ENCODE data around the gene CERS6. TPM values are rescaled to one million over a fixed set of nuclear protein-coding genes. Genes with fewer than 3 reads are reported as not detected.
"Not testable (repeated sequence)": the region's sequence is repeated elsewhere in the genome, so short reads cannot be mapped to it uniquely, and the experiment has no call there.

The CERS6 gene
- total RNA-seq, 1 donor from 2014 or later: 10.9 TPM

DNA sequence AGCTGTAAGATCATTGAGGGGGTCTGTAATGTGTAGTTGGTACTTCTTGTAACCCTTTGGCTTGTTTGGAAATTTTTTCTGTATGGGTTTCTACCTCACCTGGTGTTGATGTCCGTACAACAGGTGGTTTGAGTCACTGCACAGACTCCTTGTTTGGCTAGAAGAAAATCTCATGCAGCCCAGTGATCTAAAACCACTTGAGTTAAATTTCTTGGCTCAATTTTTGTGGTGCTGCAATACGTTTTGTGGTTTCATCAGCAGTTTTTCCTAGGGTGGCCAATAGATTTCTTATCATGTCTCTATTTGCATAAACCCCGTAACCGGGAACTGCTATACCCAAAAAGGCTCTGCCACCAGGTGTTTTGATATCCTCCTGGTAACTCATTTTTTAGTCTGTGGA is 43.4 kb downstream of the CERS6 start:
- H3K27me3 ChIP-seq: no peaks in the 10 kb centered on the region
- H3K4me3 ChIP-seq: no peak overlapping the region
- no peak for DNase-seq (ENCODE audit: low spot score in 2 of 2)
- H3K36me3 ChIP-seq: no peaks in the 10 kb centered on the region
- no peak overlapping the region for H3K27ac ChIP-seq
- intact Hi-C loops (cut with DNase I): no loop called here
- TF ChIP-seq, protein P1, sequence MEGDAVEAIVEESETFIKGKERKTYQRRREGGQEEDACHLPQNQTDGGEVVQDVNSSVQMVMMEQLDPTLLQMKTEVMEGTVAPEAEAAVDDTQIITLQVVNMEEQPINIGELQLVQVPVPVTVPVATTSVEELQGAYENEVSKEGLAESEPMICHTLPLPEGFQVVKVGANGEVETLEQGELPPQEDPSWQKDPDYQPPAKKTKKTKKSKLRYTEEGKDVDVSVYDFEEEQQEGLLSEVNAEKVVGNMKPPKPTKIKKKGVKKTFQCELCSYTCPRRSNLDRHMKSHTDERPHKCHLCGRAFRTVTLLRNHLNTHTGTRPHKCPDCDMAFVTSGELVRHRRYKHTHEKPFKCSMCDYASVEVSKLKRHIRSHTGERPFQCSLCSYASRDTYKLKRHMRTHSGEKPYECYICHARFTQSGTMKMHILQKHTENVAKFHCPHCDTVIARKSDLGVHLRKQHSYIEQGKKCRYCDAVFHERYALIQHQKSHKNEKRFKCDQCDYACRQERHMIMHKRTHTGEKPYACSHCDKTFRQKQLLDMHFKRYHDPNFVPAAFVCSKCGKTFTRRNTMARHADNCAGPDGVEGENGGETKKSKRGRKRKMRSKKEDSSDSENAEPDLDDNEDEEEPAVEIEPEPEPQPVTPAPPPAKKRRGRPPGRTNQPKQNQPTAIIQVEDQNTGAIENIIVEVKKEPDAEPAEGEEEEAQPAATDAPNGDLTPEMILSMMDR (IDR thresholded peaks at IDR 0.05): no peak
- H3K9me3 ChIP-seq: no peaks in the 10 kb centered on the region
- no peaks in the 10 kb centered on the region for H3K4me1 ChIP-seq

DNA sequence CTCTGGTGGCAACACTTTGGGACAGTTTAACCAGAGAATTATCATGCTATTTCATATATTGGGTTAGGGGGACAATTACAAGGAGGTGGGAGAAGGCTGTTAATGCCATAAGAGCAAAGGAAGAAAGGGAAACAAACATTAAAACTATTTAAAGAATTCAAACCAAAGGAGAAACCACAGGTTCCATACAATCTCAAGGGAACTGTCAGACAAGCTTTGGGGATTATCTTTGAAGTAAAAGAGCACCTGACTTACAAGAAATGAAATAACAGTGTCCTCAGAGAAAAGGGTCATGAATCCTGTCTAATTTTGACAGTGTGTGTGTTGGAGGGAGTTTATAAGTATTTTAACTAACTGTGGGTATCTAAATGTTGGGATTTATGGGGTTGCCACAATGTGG is 44.4 kb downstream of the CERS6 start:
- no peak overlapping the region for H3K4me3 ChIP-seq
- H3K36me3 ChIP-seq: no peaks in the 10 kb centered on the region
- DNase-seq (ENCODE audit: low spot score in 2 of 2): no peak
- H3K27ac ChIP-seq: no peak overlapping the region
- H3K4me1 ChIP-seq: no peaks in the 10 kb centered on the region
- intact Hi-C loops (cut with DNase I): no loop called here
- H3K9me3 ChIP-seq: no peaks in the 10 kb centered on the region
- no peaks in the 10 kb centered on the region for H3K27me3 ChIP-seq
- TF ChIP-seq, protein P1 (IDR thresholded peaks at IDR 0.05): no peak

DNA sequence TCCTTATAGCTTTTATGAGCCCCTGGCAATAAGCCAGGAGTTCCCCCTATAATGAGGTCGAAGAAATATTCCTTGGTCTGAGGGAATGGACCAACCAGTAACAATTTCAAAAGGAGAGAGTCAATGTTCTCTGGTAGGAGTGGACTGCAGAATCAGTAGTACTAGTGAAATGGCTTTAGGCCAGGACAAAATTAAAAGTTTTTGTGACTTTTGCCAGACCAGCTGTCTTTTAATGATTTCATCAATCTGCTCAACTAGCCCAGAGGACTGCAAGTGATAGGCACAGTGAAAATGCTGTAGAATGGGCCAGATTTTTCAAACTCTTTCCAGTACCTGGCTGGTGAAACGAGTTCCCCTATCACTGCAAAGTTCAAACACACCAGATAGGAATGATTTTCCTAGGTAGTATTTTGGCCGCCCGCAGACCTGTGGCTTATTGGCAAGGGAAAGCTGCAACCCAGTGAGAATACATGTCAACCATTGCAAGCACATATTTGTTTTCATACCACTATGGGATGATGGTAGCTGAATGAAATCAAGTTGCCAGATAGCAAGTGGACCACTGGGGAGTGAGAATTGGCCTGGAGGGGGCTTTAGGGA is 45.5 kb downstream of the CERS6 start:
- Histone ChIP-seq H3K4me3 (no peak overlapping the region), H3K4me1 (no peaks in the 10 kb centered on the region), H3K9me3 (no peaks in the 10 kb centered on the region), H3K36me3 (no peaks in the 10 kb centered on the region), H3K27me3 (no peaks in the 10 kb centered on the region), H3K27ac (no peak overlapping the region)
- intact Hi-C loops (cut with DNase I): no loop called here
- TF ChIP-seq, protein P1 (IDR thresholded peaks at IDR 0.05): no peak
- no peak for DNase-seq (ENCODE audit: low spot score in 2 of 2)

DNA sequence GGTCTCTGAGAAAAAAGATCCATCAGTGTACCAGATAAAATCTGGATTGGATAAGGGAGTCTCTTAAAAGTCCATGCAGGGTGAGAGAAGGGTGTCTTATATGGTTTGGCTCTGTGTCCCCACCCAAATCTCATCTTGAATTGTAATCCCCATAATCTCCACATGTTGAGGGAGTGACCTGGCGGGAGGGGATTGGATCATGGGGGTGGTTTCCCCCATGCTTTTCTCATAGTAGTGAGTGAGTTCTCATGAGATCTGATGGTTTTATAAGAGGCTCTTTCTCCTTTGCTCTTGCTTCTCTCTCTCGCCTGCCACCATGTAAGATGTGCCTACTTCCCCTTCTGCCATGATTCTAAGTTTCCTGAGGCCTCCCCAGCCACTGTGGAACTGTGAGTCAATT is 46.8 kb downstream of the CERS6 start:
- H3K36me3 ChIP-seq; intact Hi-C loops (cut with DNase I); DNase-seq (ENCODE audit: low spot score in 2 of 2); H3K4me3 ChIP-seq; H3K27me3 ChIP-seq; H3K4me1 ChIP-seq; H3K27ac ChIP-seq; H3K9me3 ChIP-seq: not testable (repeated sequence)

DNA sequence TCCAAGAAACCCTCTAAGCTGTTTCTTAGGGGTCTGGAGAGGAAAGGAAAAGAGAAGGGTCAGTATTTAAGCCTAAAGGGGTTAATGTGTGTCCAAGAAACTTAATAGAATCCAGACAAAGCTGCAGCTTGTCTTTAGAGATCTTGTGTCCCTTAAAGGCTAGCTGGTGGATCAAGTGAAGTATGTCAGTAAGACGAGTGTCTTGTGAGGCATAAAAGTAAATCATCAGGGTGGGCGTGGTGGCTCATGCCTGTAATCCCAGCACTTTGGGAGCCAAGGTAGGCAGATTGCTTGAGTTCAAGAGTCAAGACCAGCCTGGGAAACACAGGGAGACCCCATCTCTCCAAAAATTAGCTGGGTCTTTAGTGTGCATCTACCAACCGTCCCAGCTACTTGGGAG is 47.8 kb downstream of the CERS6 start:
- DNase-seq (ENCODE audit: low spot score in 2 of 2): no peak
- no peaks in the 10 kb centered on the region for H3K9me3 ChIP-seq
- no peaks in the 10 kb centered on the region for H3K36me3 ChIP-seq
- no peak overlapping the region for H3K27ac ChIP-seq
- TF ChIP-seq, protein P1 (IDR thresholded peaks at IDR 0.05): no peak
- H3K4me3 ChIP-seq: no peak overlapping the region
- H3K27me3 ChIP-seq: no peaks in the 10 kb centered on the region
- intact Hi-C loops (cut with DNase I): no loop called here
- no peaks in the 10 kb centered on the region for H3K4me1 ChIP-seq

DNA sequence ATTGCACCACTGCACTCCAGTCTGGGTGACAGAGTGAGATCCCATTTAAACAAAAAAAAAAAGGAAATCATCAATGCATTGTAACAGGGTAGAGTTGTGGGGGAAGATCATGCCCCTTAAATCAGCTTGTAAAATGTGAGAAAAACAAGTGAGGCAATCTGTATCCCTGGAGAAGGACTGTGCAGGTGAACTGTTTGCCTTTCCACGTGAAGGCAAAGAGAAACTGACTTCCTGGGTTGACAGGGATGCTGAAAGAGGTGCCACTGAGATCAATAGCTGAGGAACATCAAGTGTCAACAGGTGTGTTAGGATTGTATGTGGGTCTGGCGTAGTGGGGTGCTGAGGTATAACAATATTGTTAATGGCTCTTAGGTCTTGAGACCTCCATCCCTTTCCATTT is 48.3 kb downstream of the CERS6 start:
- H3K4me3 ChIP-seq: no peak overlapping the region
- no peaks in the 10 kb centered on the region for H3K27me3 ChIP-seq
- no peak overlapping the region for H3K27ac ChIP-seq
- no peaks in the 10 kb centered on the region for H3K36me3 ChIP-seq
- no peak for DNase-seq (ENCODE audit: low spot score in 2 of 2)
- no peaks in the 10 kb centered on the region for H3K9me3 ChIP-seq
- no peaks in the 10 kb centered on the region for H3K4me1 ChIP-seq
- intact Hi-C loops (cut with DNase I): no loop called here
- TF ChIP-seq, protein P1 (IDR thresholded peaks at IDR 0.05): no peak
